ENCODE results near the gene NET1.

- TF ChIP-seq CTCF (IDR thresholded peaks at IDR 0.05) (no peak), POLR2A (IDR thresholded peaks at IDR 0.05) (no peak)
Measured at GRCh38 chr10:5498791-5499492, 86.6 kb downstream of the NET1 start.

Measured in thyroid gland (tissue), 4 donors.